GM12878 (cell line): ENCODE measurements around the gene KCNJ10. TPM values are rescaled to one million over a fixed set of nuclear protein-coding genes. Genes with fewer than 3 reads are reported as not detected.

Experiments
- ATAC-seq: fragments of 200-7000 bp; cut with Tn5 transposase; 3 replicates; pipeline ENCODE4 v1.9.1; 2020; ENCODE audit warnings: mild to moderate bottlenecking, moderate library complexity
- BruUV-seq: library from RNA; stranded (reverse); fragments of 400-500 nt; replicated peaks from 2 replicates; lab custom pipeline; 2021; lab: Mats Ljungman, UMichigan
- CTCF ChIA-PET: fragments of 300-600 bp; sonication (Branson Sonifier 250); formaldehyde crosslinking; extraction: SDS; loops from one replicate; lab custom pipeline; 2021; ENCODE audit warnings: inconsistent platforms; lab: Yijun Ruan, JAX
- POLR2A ChIA-PET: fragments of 350-600 bp; formaldehyde crosslinking; extraction: SDS; loops from one replicate; lab custom pipeline; 2021; ENCODE audit warnings: inconsistent platforms; lab: Charles Lee
- RAD21 ChIA-PET: fragments of 300-600 bp; sonication (Branson Sonifier 250); formaldehyde crosslinking; loops from one replicate; lab custom pipeline; 2023; ENCODE audit warnings: antibody characterized with exemption; ENCODE audit not compliant: unreplicated experiment; lab: Charles Lee
- SMC1A ChIA-PET: fragments of 300-600 bp; sonication (Branson Sonifier 250); formaldehyde crosslinking; loops from one replicate; lab custom pipeline; 2023; ENCODE audit not compliant: unreplicated experiment, uncharacterized antibody; lab: Charles Lee
- DNase-seq: peaks from one replicate; pipeline ENCODE4 v3.0.0-alpha.2; 2011; ENCODE audit warnings: low read depth, low spot score
- FAIRE-seq: peaks from 3 replicates; lab custom pipeline; 2011; peaks lifted over from hg19 to GRCh38; lab: Jason Lieb, UNC
- H2AFZ ChIP-seq: 2 replicates; pipeline ENCODE4 v1.6.0; 2011; ENCODE audit warnings: low read depth, low read length, control low read depth; ENCODE audit not compliant: control insufficient read depth
- H3K27ac ChIP-seq: 2 replicates; pipeline ENCODE4 v1.5.1; 2011; ENCODE audit warnings: control low read depth; ENCODE audit not compliant: control insufficient read depth, insufficient read depth
- H3K27me3 ChIP-seq, 2 experiments: replicated peaks in 1 of 2; 2 replicates each; pipeline versions ENCODE4 v1.6.0 to v1.6.1; 2011; ENCODE audit warnings: low read length in 1 of 2; ENCODE audit not compliant: control insufficient read depth in 2 of 2, insufficient read depth in 2 of 2
- H3K36me3 ChIP-seq, 2 experiments: 2 replicates each; pipeline ENCODE4 v1.5.1; 2011; ENCODE audit warnings: low read length in 1 of 2; ENCODE audit not compliant: control insufficient read depth in 2 of 2, insufficient read depth in 2 of 2
- H3K4me1 ChIP-seq: 2 replicates; pipeline ENCODE4 v1.6.1; 2011; ENCODE audit warnings: mild to moderate bottlenecking, low read length, moderate library complexity, mixed read lengths; ENCODE audit not compliant: control insufficient read depth, insufficient read depth
- H3K4me2 ChIP-seq: 2 replicates; pipeline ENCODE4 v1.6.0; 2011; ENCODE audit warnings: control low read depth; ENCODE audit not compliant: control insufficient read depth, insufficient read depth
- H3K4me3 ChIP-seq: fragments of 200-600 bp; sonication (generic); 2 replicates; pipeline ENCODE4 v1.5.1; 2016
- H3K79me2 ChIP-seq: 2 replicates; pipeline ENCODE4 v1.6.0; 2011; ENCODE audit warnings: low read length; ENCODE audit not compliant: control insufficient read depth, insufficient read depth
- H3K9ac ChIP-seq: 2 replicates; pipeline ENCODE4 v1.8.0; 2011; ENCODE audit warnings: low read length, control low read depth, mixed read lengths; ENCODE audit not compliant: control insufficient read depth, insufficient read depth
- H3K9me3 ChIP-seq: replicated peaks from 3 replicates; pipeline ENCODE4 v1.5.1; 2011; ENCODE audit warnings: mild to moderate bottlenecking, low read length; ENCODE audit not compliant: control insufficient read depth, insufficient read depth
- H4K20me1 ChIP-seq: 2 replicates; pipeline ENCODE4 v1.6.0; 2011; ENCODE audit not compliant: control insufficient read depth, insufficient read depth
- CEBPZ ChIP-seq: fragments of 150-350 bp; IDR thresholded peaks from 2 replicates; pipeline ENCODE4 v1.6.1; 2016; ENCODE audit warnings: low read depth, low read length
- IRF4 ChIP-seq: IDR thresholded peaks from 2 replicates; pipeline ENCODE4 v1.6.1; 2011; ENCODE audit warnings: low read depth, low read length
- LARP7 ChIP-seq: fragments of 450-650 bp; IDR thresholded peaks from 2 replicates; pipeline ENCODE4 v1.6.1; 2017; ENCODE audit warnings: mild to moderate bottlenecking
- NBN ChIP-seq: fragments of 450-650 bp; IDR thresholded peaks from 2 replicates; pipeline ENCODE4 v1.6.1; 2016
- RAD51 ChIP-seq: fragments of 450-650 bp; IDR thresholded peaks from 2 replicates; pipeline ENCODE4 v1.6.1; 2016; ENCODE audit warnings: moderate library complexity, mild to moderate bottlenecking, inconsistent platforms
- ZBTB11 ChIP-seq: fragments of 450-650 bp; formaldehyde crosslinking; IDR thresholded peaks from 2 replicates; pipeline ENCODE4 v1.5.0; 2022; ENCODE audit warnings: mild to moderate bottlenecking, missing genetic modification characterization
- ZNF24 ChIP-seq: fragments of 450-650 bp; IDR thresholded peaks from 2 replicates; pipeline ENCODE4 v1.6.1; 2017; ENCODE audit warnings: antibody characterized with exemption, mild to moderate bottlenecking
- ZNF592 ChIP-seq: fragments of 450-650 bp; IDR thresholded peaks from 2 replicates; pipeline ENCODE4 v1.6.1; 2017; ENCODE audit warnings: mild to moderate bottlenecking, moderate library complexity
- WGBS: methylation state at CpG from one replicate; pipeline ENCODE4 v1.1.6; 2016; ENCODE audit warnings: low lambda C conversion rate; ENCODE audit not compliant: insufficient replicate concordance, insufficient coverage; ENCODE audit errors: missing lambda C conversion rate; 5-methylcytosine and 5-hydroxymethylcytosine counted together
- in situ Hi-C: fragments of 300-500 bp; cut with MboI; formaldehyde crosslinking; loops from 9 replicates; pipeline ENCODE4 v1.14.3; 2018; ENCODE audit warnings: mixed read lengths
- intact Hi-C: fragments of 100-400 bp; cut with micrococcal nuclease; formaldehyde crosslinking; loops from one replicate; pipeline ENCODE4 v1.14.2; 2022; ENCODE audit not compliant: unreplicated experiment
- polyA plus RNA-seq, 11 experiments: library from polyadenylated mRNA; depleted of rRNA in 4 of 11; unstranded in 6 of 11; stranded (reverse) in 5 of 11; fragments of >200 nt; fragmentation: Nextera tagmentation in 4 of 11; fragmentation: Illumina TruSeq in 1 of 11; extraction: Ambion mirVana in 4 of 11; extraction: Trizol in 1 of 11; gene quantifications; 1 replicate in 1 of 11; 2 replicates in 10 of 11; pipeline versions ENCODE4 v1.2.1 to v1.2.3, GENCODE V29; 2011 to 2016; ENCODE audit warnings: inconsistent platforms in 2 of 11, missing spikeins in 2 of 11, low read depth in 1 of 11
- total RNA-seq, 4 experiments: library from RNA; depleted of rRNA in 3 of 4; stranded (reverse); fragments of >200 nt in 3 of 4; fragmentation: Illumina TruSeq in 1 of 4; extraction: Trizol in 1 of 4; gene quantifications; 2 replicates each; pipeline versions ENCODE4 v1.2.1 to v1.2.3, GENCODE V29; 2013 to 2021

KCNJ10 gene
- total and polyA plus RNA-seq, 10 of the 15 experiments (the other 5 are each of a cell fraction or from before 2014, with no cell fraction given), result 0.01 to 0.29 (median 0.09) TPM; not detected in 2

- TF ChIP-seq CEBPZ, result no peak
- TF ChIP-seq RAD51, result no peak
- no peak for TF ChIP-seq ZNF592
- no peak for TF ChIP-seq ZNF24
- TF ChIP-seq LARP7, result no peak
Observed at GRCh38 chr1:159980786-159981185, 89.2 kb downstream of the KCNJ10 start (continued).

- H2AFZ ChIP-seq, result no peak overlapping the region
- FAIRE-seq, result no peak
- CTCF ChIA-PET, result no interaction called here
- no peaks in the 10 kb centered on the region for H3K9me3 ChIP-seq
- H4K20me1 ChIP-seq, result no peaks in the 10 kb centered on the region
- in situ Hi-C loops, result no loop called here
- H3K36me3 ChIP-seq, result no peaks in the 10 kb centered on the region
- no peak for ATAC-seq
- TF ChIP-seq IRF4 (no peak), ZNF24 (no peak), ZBTB11 (CRISPR knock-in tag) (no peak), NBN (no peak)
- intact Hi-C loops, result no loop called here
- no peaks in the 10 kb centered on the region for H3K79me2 ChIP-seq
- DNase-seq, result no peak
- 4% methylated on average over 6 of the region's 6 CpGs for WGBS
- no TSS peak for BruUV-seq
- peaks cover 0 to 2% of the 10 kb centered on the region in 2 experiments; a peak in 1 of 4 replicates for H3K27me3 ChIP-seq
- H3K4me2 ChIP-seq, result no peak overlapping the region
- H3K4me1 ChIP-seq, result no peaks in the 10 kb centered on the region
- SMC1A ChIA-PET, result no interaction called here
- no peak overlapping the region for H3K9ac ChIP-seq
- H3K27ac ChIP-seq, result no peak overlapping the region
- H3K4me3 ChIP-seq, result no peak overlapping the region
- RAD21 ChIA-PET, result no interaction called here
- POLR2A ChIA-PET, result no interaction called here
Observed at GRCh38 chr1:159980076-159980475, 89.9 kb downstream of the KCNJ10 start.
